Neural progenitor cell (in vitro differentiated cells): ENCODE results near the gene CPNE4. TPM values are rescaled to one million over a fixed set of nuclear protein-coding genes. Genes with fewer than 3 reads are reported as not detected.

ENCODE experiments used
- DNase-seq: peaks from one replicate; pipeline ENCODE4 v3.0.0-alpha.2; 2016; ENCODE audit warnings: low spot score
- H2AFZ ChIP-seq: fragments of 200-600 bp; sonication (generic); replicated peaks from 2 replicates; pipeline ENCODE4 v1.6.1; 2016; ENCODE audit warnings: antibody characterized with exemption
- H3F3A ChIP-seq: fragments of 200-600 bp; sonication (generic); 2 replicates; pipeline ENCODE4 v1.6.1; 2016; ENCODE audit warnings: antibody characterized with exemption, low read depth
- H3K27ac ChIP-seq: fragments of 200-600 bp; sonication (generic); 2 replicates; pipeline ENCODE4 v1.5.1; 2016; ENCODE audit warnings: mild to moderate bottlenecking
- H3K27me3 ChIP-seq: fragments of 200-600 bp; sonication (generic); 2 replicates; pipeline ENCODE4 v1.6.1; 2016; ENCODE audit warnings: mild to moderate bottlenecking, moderate library complexity
- H3K36me3 ChIP-seq: fragments of 200-600 bp; sonication (generic); 2 replicates; pipeline ENCODE4 v1.5.1; 2016
- H3K4me1 ChIP-seq: fragments of 200-600 bp; sonication (generic); 2 replicates; pipeline ENCODE4 v1.6.1; 2016; ENCODE audit warnings: mixed run types
- H3K4me2 ChIP-seq: fragments of 200-600 bp; sonication (generic); 2 replicates; pipeline ENCODE4 v1.6.1; 2016
- H3K4me3 ChIP-seq: fragments of 200-600 bp; sonication (generic); 2 replicates; pipeline ENCODE4 v1.5.1; 2016
- H3K79me2 ChIP-seq: fragments of 200-600 bp; sonication (generic); 2 replicates; pipeline ENCODE4 v1.6.1; 2016; ENCODE audit warnings: low read depth
- H3K9ac ChIP-seq: fragments of 200-600 bp; sonication (generic); 2 replicates; pipeline ENCODE4 v1.6.1; 2016
- H3K9me3 ChIP-seq: fragments of 200-600 bp; sonication (generic); 2 replicates; pipeline ENCODE4 v1.5.1; 2016; ENCODE audit warnings: low read depth
- H4K20me1 ChIP-seq: fragments of 200-600 bp; sonication (generic); 2 replicates; pipeline ENCODE4 v1.6.1; 2016; ENCODE audit warnings: low read depth
- H3K27ac Mint-ChIP-seq: 3 replicates; pipeline ENCODE4 v1.8.0; 2021; ENCODE audit warnings: mixed read lengths
- H3K27me3 Mint-ChIP-seq: 2 replicates; pipeline ENCODE4 v1.8.0; 2022; ENCODE audit warnings: low read depth, mild to moderate bottlenecking, inconsistent platforms, moderate library complexity, mixed read lengths; ENCODE audit not compliant: insufficient read depth
- H3K36me3 Mint-ChIP-seq: 3 replicates; pipeline ENCODE4 v1.8.0; 2021; ENCODE audit warnings: mixed read lengths
- H3K4me1 Mint-ChIP-seq: 3 replicates; pipeline ENCODE4 v1.8.0; 2021; ENCODE audit warnings: mixed read lengths
- H3K4me3 Mint-ChIP-seq: 3 replicates; pipeline ENCODE4 v1.8.0; 2021; ENCODE audit warnings: mild to moderate bottlenecking, moderate library complexity, mixed read lengths
- H3K9me3 Mint-ChIP-seq: 3 replicates; pipeline ENCODE4 v1.8.0; 2020; ENCODE audit warnings: mixed read lengths
- CTCF ChIP-seq: fragments of 200-600 bp; sonication (generic); IDR thresholded peaks from 2 replicates; pipeline ENCODE4 v1.5.1; 2017; ENCODE audit warnings: antibody characterized with exemption, mild to moderate bottlenecking
- EZH2 ChIP-seq: fragments of 200-600 bp; sonication (generic); IDR thresholded peaks from 2 replicates; pipeline ENCODE4 v1.6.1; 2017; ENCODE audit warnings: antibody characterized with exemption, mild to moderate bottlenecking, moderate library complexity
- EZH2phosphoT487 ChIP-seq: fragments of 200-600 bp; sonication (generic); IDR thresholded peaks from 2 replicates; pipeline ENCODE4 v1.6.1; 2017; ENCODE audit warnings: antibody characterized with exemption
- total RNA-seq: library from RNA; depleted of rRNA; stranded (reverse); fragments of >200 nt; gene quantifications from 2 replicates; pipeline ENCODE4 v1.2.3, GENCODE V29; 2015; ENCODE audit warnings: low replicate concordance

Gene CPNE4
- total RNA-seq, 1 donor from 2014 or later, result not detected

GRCh38 chr3:131821191-131821762 is 213.5 kb downstream of the CPNE4 start:
- Histone ChIP-seq H3K4me3 (no peak overlapping the region), H3K9me3 (no peaks in the 10 kb centered on the region), H3K4me1 (no peaks in the 10 kb centered on the region), H3K27ac (no peak overlapping the region), H3K36me3 (no peaks in the 10 kb centered on the region), H3K9ac (no peak overlapping the region), H3K79me2 (no peaks in the 10 kb centered on the region), H4K20me1 (no peaks in the 10 kb centered on the region), H3K4me2 (no peak overlapping the region), H3K27me3 (no peaks in the 10 kb centered on the region), H3F3A (no peaks in the 10 kb centered on the region), H2AFZ (no peak overlapping the region)
- Mint-ChIP-seq H3K27me3 (peaks cover 2% of the 10 kb centered on the region), H3K36me3 (no peaks in the 10 kb centered on the region), H3K27ac (no peak overlapping the region), H3K4me3 (no peak overlapping the region), H3K4me1 (peaks cover 15% of the 10 kb centered on the region), H3K9me3 (no peaks in the 10 kb centered on the region)
- TF ChIP-seq EZH2phosphoT487 (no peak), EZH2 (no peak), CTCF (no peak)
- no peak for DNase-seq

- Histone ChIP-seq H3K36me3 (no peaks in the 10 kb centered on the region), H3K9ac (no peak overlapping the region), H3K27ac (no peak overlapping the region), H2AFZ (no peak overlapping the region), H3K9me3 (no peaks in the 10 kb centered on the region), H3K4me3 (no peak overlapping the region), H3K27me3 (no peaks in the 10 kb centered on the region), H3K79me2 (no peaks in the 10 kb centered on the region), H4K20me1 (no peaks in the 10 kb centered on the region), H3K4me2 (no peak overlapping the region), H3F3A (no peaks in the 10 kb centered on the region), H3K4me1 (no peaks in the 10 kb centered on the region)
- no peak for DNase-seq
- Mint-ChIP-seq H3K27ac (peak overlapping the region; percentile 19), H3K9me3 (no peaks in the 10 kb centered on the region), H3K4me3 (no peak overlapping the region), H3K36me3 (no peaks in the 10 kb centered on the region), H3K27me3 (no peaks in the 10 kb centered on the region), H3K4me1 (peaks cover 11% of the 10 kb centered on the region)
- TF ChIP-seq CTCF (no peak), EZH2 (no peak), EZH2phosphoT487 (no peak)
Observed at GRCh38 chr3:131819381-131820055, 215.3 kb downstream of the CPNE4 start.

- H3K36me3 Mint-ChIP-seq, result no peaks in the 10 kb centered on the region
- TF ChIP-seq EZH2 (no peak), EZH2phosphoT487 (no peak), CTCF (no peak)
- Histone ChIP-seq H3K4me2 (no peak overlapping the region), H3K79me2 (no peaks in the 10 kb centered on the region), H3K4me3 (no peak overlapping the region), H3K4me1 (no peaks in the 10 kb centered on the region), H3K27ac (no peak overlapping the region), H4K20me1 (no peaks in the 10 kb centered on the region), H3K27me3 (no peaks in the 10 kb centered on the region), H2AFZ (peak overlapping the region; percentile 23), H3F3A (no peaks in the 10 kb centered on the region), H3K9ac (no peak overlapping the region), H3K9me3 (no peaks in the 10 kb centered on the region), H3K36me3 (no peaks in the 10 kb centered on the region)
- H3K27me3 Mint-ChIP-seq, result no peaks in the 10 kb centered on the region
- H3K4me3 Mint-ChIP-seq, result no peak overlapping the region
- no peak overlapping the region for H3K27ac Mint-ChIP-seq
- no peaks in the 10 kb centered on the region for H3K4me1 Mint-ChIP-seq
- DNase-seq, result no peak
- H3K9me3 Mint-ChIP-seq, result no peaks in the 10 kb centered on the region
Observed at GRCh38 chr3:131812433-131812832, 222.4 kb downstream of the CPNE4 start.
